ENCODE results near the gene FMO5. TPM values are rescaled to one million over a fixed set of nuclear protein-coding genes. Genes with fewer than 3 reads are reported as not detected.
"Not testable (repeated sequence)": the region's sequence is repeated elsewhere in the genome, so short reads cannot be mapped to it uniquely, and the experiment has no call there.

Gene FMO5
- total and polyA plus RNA-seq, 2 of the 13 experiments (the other 11 are each of a cell fraction or from before 2014, with no cell fraction given), result 48.2 to 149 TPM

DNA sequence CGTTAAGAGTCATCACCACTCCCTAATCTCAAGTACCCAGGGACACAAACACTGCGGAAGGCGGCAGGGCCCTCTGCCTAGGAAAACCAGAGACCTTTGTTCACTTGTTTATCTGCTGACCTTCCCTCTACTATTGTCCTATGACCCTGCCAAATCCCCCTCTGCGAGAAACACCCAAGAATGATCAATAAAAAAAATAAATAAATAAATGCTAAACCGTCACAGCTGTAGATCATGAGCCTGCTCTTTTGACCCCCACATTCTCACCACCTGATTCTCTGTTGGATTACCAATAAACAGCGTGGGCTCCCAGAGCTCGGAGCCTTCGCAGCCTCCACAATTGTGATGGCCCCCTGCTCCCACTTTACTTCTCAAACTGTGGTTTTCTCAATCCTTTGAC lies 8.8 kb upstream of the FMO5 start:
- H3K4me3 ChIP-seq (replicated peaks in 1 of 3; ENCODE audit: insufficient read depth in 1 of 3, low read depth in 2 of 3, low read length in 3 of 3); H3K27me3 ChIP-seq (ENCODE audit: control insufficient read depth in 1 of 2, insufficient read depth in 2 of 2, low read length in 2 of 2); intact Hi-C loops (cut with micrococcal nuclease; ENCODE audit: unreplicated experiment); H2AFZ ChIP-seq (ENCODE audit: low read length); H3K9me3 ChIP-seq (ENCODE audit: low read length); CTCF ChIA-PET (ENCODE audit: low intra/inter-chr PET ratio, low total read pairs); BruUV-seq (replicated peaks); H4K20me1 ChIP-seq (ENCODE audit: insufficient read depth, low read length); in situ Hi-C loops (cut with HindIII; ENCODE audit: extremely low pct_ligation_motif_present, low pct_unique_long_range_greater_than_20kb); H3K36me3 ChIP-seq (replicated peaks in 1 of 2; ENCODE audit: control insufficient read depth in 1 of 2, insufficient read depth in 2 of 2, low read length in 2 of 2); FAIRE-seq; H3K79me2 ChIP-seq (ENCODE audit: insufficient read depth, low read length): not testable (repeated sequence)
- peak overlapping the region; percentile 58 for H3K9ac ChIP-seq (ENCODE audit: insufficient read depth, low read depth, low read length)
- peak overlapping the region; percentile 56 for H3K4me2 ChIP-seq (ENCODE audit: low read depth, low read length)
- WGBS (ENCODE audit: low lambda C conversion rate), result 3% methylated on average over 8 of the region's 8 CpGs
- peaks cover 69% of the 10 kb centered on the region for H3K4me1 ChIP-seq (ENCODE audit: insufficient read depth, low read length)
- DNase-seq (ENCODE audit: low spot score) (peak; percentile 67), ATAC-seq (peak; percentile 75)
- peak overlapping the region; percentile 84 for H3K27ac ChIP-seq (ENCODE audit: extremely low read length, insufficient read depth, low read length)
- POLR2A ChIA-PET, result interaction anchor here (0.9 to 1.8 kb wide), 3 partner anchors 12 to 61 kb away, joined by 3 to 5 read pairs (median 3); no protein-coding TSS in a partner anchor
- TF ChIP-seq PITX1 (CRISPR knock-in tag; IDR thresholded peaks at IDR 0.05) (peak; percentile 87), NR2C2 (CRISPR knock-in tag; IDR thresholded peaks at IDR 0.05; ENCODE audit: borderline replicate concordance) (peak; percentile 60; the same call in 1 of the 2 replicates), BCL6 (CRISPR knock-in tag; IDR thresholded peaks at IDR 0.05) (peak; percentile 98), SOX5 (CRISPR knock-in tag; IDR thresholded peaks at IDR 0.05; ENCODE audit: borderline replicate concordance) (peak; percentile 93; the same call in 1 of the 2 replicates), KDM6A (CRISPR knock-in tag; IDR thresholded peaks at IDR 0.05; ENCODE audit: low read depth) (peak; percentile 50; the same call in 1 of the 2 replicates), NR2F2 (IDR thresholded peaks at IDR 0.05; ENCODE audit: borderline replicate concordance, low read depth) (peak; percentile 67; the same call in 1 of the 2 replicates), ZNF788 (CRISPR knock-in tag; IDR thresholded peaks at IDR 0.05; ENCODE audit: borderline replicate concordance) (peak; percentile 36; the same call in 1 of the 2 replicates), FOSL2 (CRISPR knock-in tag; IDR thresholded peaks at IDR 0.05) (peak; percentile 41; the same call in 1 of the 2 replicates), TBX2 (CRISPR knock-in tag; IDR thresholded peaks at IDR 0.05; ENCODE audit: borderline replicate concordance) (peak; percentile 85), FOXJ3 (CRISPR knock-in tag; IDR thresholded peaks at IDR 0.05; ENCODE audit: borderline replicate concordance) (peak; percentile 37; the same call in 1 of the 2 replicates)
- TF ChIP-seq, protein P1, sequence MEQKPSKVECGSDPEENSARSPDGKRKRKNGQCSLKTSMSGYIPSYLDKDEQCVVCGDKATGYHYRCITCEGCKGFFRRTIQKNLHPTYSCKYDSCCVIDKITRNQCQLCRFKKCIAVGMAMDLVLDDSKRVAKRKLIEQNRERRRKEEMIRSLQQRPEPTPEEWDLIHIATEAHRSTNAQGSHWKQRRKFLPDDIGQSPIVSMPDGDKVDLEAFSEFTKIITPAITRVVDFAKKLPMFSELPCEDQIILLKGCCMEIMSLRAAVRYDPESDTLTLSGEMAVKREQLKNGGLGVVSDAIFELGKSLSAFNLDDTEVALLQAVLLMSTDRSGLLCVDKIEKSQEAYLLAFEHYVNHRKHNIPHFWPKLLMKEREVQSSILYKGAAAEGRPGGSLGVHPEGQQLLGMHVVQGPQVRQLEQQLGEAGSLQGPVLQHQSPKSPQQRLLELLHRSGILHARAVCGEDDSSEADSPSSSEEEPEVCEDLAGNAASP (CRISPR knock-in tag; IDR thresholded peaks at IDR 0.05; ENCODE audit: borderline replicate concordance), result peak; percentile 20; the same call in 1 of the 2 replicates
- TF ChIP-seq, protein P2, sequence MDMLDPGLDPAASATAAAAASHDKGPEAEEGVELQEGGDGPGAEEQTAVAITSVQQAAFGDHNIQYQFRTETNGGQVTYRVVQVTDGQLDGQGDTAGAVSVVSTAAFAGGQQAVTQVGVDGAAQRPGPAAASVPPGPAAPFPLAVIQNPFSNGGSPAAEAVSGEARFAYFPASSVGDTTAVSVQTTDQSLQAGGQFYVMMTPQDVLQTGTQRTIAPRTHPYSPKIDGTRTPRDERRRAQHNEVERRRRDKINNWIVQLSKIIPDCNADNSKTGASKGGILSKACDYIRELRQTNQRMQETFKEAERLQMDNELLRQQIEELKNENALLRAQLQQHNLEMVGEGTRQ (IDR thresholded peaks at IDR 0.05; ENCODE audit: low read depth, low read length), result not testable (repeated sequence)
- TF ChIP-seq, protein P2 (CRISPR knock-in tag; IDR thresholded peaks at IDR 0.05; ENCODE audit: borderline replicate concordance), result 0 out of 2 replicates have a peak, but pooled peaks have one; percentile 26

Measured in HepG2 (cell line).